GM19463 (cell line): ENCODE measurements around the gene MAN2B2.

Source experiments
- ATAC-seq: cut with Tn5 transposase; IDR thresholded peaks from one replicate; pipeline ENCODE4 v1.9.1; 2021; ENCODE audit warnings: mild to moderate bottlenecking, moderate library complexity; ENCODE audit not compliant: unreplicated experiment

The MAN2B2 gene

DNA sequence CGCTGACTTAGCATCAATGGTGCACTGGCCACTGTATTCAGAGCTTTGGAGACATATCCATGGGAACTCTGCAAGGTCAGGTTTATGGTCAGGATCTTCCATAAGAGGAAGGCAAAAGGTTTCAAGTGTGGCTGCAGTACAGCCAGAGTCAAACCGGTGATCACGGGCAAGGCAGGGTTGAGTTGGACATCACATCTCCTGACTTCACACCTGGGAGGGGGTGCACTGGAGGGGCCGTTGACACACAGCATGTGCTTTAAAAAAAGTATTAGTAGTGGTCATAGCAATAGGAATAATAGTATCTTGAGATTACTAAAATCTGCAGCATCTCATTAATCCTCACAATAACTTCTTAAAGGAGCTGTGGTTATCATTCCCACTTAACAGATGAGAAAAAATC lies 28.9 kb upstream of the MAN2B2 start:
- no peak for ATAC-seq

DNA sequence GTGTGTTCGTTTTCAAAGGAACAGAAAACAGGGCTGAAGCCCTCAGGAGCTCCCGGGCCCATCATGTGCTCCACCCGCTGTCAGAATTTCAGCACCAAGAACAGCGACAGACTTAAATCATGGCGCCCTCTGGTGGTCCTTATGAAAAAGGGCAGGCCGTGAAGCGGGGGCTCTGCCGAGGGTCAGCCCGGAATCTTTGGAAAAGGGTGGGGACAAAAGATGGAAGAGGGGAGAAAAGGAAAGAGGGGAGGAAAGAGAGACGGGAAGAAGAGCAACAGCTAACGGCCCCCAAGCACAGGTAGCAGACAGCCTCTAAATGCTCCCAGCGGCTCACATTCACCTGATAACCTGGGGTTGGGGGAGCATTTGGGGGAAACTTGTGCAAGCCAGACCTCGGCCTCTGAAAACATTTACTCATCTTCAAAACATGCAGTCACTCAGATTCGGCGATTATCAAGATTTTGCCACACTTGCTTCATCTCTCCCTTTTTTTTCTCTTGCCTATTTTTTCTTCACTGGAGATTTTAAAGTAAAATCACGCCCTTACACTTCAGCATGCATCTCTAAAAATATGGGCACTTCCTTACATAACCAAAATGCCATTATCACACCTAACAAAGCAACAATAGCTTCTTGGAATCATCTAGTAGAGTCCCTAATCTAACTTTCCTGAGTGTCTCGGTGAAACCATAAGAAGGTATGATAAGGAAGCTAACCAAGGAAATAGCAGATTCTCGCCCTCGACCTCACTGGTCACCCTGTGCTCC lies 28.1 kb upstream of the MAN2B2 start:
- no peak for ATAC-seq

- ATAC-seq: no peak
Measured at GRCh38 chr4:6548201-6548881, 26.6 kb upstream of the MAN2B2 start.

GRCh38 chr4:6548882-6549230 lies 26.1 kb upstream of the MAN2B2 start:
- ATAC-seq: no peak

- no peak for ATAC-seq
Measured at GRCh38 chr4:6549445-6549844, 25.5 kb upstream of the MAN2B2 start.

GRCh38 chr4:6549890-6550620 lies 24.9 kb upstream of the MAN2B2 start:
- no peak for ATAC-seq

DNA sequence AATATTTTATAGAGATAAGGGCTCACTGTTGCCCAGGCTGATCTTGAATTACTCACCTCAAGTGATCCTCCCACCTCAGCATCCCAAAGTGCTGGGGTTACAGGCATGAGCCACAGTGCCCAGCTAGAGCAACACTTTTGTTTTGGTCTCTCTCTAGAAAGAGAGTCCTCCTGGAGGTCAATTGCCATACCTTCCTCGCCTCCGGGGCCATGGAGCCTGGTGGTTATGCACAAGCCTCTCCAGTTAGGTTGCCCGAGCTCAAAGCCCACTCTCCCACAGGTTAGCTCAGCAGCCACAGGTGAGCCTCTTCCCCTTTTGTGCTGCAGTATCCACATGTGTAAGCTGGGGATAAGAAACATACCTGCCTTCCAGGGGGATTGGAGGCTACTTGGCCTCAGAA lies 24.2 kb upstream of the MAN2B2 start:
- ATAC-seq: no peak

DNA sequence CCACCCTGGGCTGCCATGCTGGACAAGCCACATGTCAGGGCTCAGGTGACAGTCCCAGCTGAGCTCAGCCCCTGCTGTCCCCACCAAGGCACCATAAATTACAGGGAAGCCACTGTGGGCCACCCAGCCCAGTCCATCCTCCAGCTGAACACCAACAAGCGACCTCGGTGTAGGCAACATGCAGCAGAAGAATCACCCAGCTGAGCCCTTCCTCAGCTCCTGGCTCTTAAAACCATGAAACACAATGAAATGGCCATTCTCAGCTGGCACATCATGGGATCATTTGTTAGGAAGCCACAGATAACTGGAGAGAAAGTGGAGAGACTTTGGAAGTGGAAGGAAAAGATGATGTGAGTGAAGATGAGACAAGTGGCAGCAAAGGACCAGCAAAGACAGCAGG lies 23.3 kb upstream of the MAN2B2 start:
- ATAC-seq: no peak

DNA sequence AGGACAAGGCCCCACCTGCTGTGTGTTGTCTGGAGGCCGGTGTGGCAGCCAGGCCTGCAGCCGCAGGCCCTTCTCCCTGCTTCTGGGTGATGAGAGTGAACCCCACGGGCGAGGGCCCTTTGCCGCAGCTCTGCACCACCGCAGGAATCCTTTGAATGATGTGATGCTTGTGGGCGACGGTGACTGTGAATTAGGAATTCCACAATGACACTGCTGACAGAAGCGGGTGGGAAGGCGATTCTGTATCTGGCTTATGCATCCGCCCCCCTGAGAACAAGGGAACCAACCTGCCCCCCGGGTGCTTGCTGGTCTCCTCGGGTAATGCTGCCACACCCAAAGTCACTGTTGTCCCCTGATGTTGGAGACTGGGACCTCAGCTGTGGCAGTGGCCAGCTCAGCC lies 19.5 kb upstream of the MAN2B2 start:
- ATAC-seq: no peak

GRCh38 chr4:6556263-6556662 lies 18.7 kb upstream of the MAN2B2 start:
- no peak for ATAC-seq

GRCh38 chr4:6557185-6557584 lies 17.8 kb upstream of the MAN2B2 start:
- no peak for ATAC-seq

DNA sequence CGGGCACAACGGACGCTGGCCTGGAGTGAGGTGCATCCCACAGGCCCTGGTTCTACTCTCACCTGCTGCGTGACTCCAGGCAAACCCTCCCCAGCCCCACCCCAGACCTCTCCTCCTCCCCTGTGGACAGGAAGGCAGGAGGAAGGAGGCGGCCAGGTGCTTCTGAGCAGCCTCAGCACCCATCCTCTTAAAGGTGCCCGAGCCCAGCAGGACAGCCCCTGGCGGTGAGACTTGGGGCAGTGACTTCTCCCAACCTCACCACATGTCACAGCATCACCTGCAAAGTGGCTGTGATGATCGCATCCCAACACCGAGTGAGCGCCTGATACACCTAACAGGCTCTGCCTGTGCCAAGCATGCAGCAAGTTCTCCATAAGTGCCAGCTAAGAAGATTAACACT lies 17.1 kb upstream of the MAN2B2 start:
- ATAC-seq: no peak

DNA sequence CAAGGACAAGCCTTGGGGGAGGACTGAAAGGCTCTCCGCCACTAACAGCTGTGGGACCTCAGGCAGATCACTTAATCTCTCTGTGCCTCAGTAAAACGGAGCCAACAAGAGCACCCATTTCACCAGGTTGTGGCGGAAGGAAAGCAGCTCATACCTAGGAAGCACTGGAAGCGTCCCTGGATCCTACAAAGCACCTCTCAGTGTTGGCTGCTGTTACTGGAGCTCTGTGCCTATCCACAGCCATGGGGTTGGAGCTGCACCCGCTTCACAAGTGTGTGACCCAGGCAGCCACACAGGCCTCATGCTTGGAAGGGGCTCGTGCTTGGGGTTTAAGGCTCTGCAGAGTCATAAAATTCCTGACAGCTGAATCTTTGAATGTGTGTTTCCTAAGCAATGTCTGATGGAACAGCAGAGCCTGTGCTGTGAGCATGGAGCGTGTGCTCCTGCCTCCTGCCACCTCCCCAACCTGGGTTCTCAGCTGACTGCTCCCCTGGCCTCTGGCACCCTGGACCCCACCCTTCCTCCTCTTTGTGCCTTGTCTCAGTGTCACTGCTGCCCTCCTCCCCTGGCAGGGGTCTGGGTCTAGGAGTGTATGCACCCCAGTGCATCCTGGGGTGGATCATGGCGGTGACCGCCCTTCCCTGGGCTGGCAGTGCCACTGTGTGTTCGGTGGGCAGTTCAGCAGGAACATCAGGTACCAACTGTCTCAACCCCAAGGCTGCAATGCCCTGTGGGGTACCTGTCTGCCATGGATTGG lies 14.4 kb upstream of the MAN2B2 start:
- ATAC-seq: no peak

DNA sequence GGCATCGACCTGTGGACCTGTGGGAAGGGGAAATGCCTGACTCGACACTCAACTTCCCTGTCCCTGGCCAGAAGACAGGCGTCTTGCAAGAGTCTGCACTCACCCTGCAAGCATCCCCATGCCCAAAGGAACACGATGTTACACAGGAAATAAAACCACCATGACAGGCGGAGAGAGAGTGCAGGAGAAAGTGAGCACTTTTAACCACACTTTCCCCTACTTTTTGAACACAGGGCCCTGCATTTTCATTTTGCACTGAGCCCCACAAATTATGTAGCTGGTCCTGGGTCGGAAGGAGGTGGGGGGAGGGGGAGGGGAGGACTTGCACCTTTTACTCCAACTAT lies 13.8 kb upstream of the MAN2B2 start:
- no peak for ATAC-seq

GRCh38 chr4:6561706-6562371 lies 13.2 kb upstream of the MAN2B2 start:
- ATAC-seq: no peak

DNA sequence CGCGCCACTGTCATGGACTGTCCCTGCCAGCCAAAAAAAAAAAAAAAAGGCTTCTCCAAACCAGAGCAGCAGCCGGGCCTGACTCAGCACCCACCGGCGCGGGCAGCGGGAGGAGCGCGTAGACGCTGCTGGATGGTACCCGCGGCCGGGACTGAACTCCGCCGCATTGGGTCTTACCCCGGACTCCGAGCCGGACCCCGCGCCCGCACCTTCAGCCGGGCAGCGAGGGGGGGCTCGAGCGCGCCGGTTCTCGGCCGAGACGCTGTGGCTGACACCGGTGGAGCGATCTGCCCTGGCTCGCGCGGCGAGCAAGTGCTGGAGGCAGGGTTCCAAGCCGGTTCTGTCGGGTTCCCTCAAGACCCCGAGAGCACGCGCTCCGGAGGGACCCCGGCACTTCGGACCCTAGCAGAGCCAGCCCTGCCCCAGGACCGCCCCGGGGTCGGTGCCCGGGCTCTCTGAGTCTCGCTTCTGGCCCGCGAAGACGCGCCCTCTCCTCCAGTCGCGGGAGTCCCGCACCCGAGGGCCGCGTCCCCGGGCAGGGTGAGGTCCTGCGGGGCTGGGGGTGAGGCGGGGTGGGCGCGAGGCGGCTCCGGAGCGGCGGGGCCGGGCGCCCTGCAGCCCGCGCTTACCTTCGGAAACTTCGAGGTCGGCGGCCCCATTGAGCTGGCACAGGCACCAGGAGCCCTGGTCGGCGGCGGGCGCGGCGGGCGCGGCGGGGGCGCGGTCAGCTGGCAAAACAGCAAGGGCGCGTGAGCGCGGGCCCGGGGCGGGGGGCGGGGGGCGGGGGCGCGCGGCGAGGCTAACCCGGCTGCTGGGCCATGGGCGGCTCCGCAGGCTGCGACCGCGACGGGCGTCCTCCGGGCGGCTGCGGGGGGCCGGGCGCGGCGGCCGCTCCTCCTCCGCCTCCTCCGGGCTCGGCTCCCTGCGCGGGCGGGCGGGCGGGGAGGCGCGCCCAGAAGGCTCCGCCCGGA lies 11.8 kb upstream of the MAN2B2 start:
- ATAC-seq: no peak

GRCh38 chr4:6563935-6564645 lies 10.9 kb upstream of the MAN2B2 start:
- ATAC-seq: no peak

DNA sequence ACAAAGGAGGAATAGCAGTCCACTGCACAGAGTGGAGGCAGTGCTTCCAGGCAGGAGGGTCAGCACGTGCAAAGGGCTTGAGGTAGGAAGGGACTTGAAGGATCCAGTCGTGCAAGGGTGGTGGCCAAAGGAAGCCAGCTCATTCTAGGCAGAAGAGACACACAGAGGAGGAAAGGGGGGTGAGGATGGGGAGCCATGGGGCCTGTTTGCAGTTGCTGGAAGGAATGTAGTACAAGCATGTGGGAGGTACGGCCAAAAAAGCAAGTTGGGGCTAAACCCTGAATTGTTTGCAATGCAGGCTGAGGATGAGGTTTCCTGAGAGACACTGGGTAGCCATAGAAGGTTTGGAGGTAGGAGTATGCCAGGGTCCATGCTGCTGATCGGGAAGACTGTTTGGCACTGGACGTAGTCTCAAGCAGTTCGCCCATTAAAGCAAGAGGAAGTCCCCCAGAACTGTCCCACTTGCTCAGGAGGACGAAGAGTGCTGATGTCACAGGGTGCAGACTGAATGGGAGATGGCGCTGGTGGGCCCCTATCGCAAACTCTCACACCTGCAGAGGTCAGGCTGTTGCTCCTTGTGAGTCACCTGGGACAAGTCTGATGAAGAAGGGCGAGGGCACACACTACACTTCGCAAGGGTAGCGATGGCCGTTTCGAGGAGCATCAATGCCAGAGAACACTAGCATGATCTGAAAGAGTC lies 9.1 kb upstream of the MAN2B2 start:
- ATAC-seq: no peak
